H1 (cell line): Measurements from ENCODE around the gene ARHGAP21.

Experiments
- ASH2L ChIP-seq: fragments of 200-600, 300-600 bp; sonication (generic); IDR thresholded peaks from one replicate; pipeline ENCODE4 v1.7.1; 2017; ENCODE audit warnings: low read length
- CEBPB ChIP-seq: IDR thresholded peaks from 2 replicates; pipeline ENCODE4 v1.6.1; 2012; ENCODE audit warnings: low read depth, low read length
- CHD2 ChIP-seq: IDR thresholded peaks from 2 replicates; pipeline ENCODE4 v1.6.1; 2012; ENCODE audit warnings: low read length, improper control_type of control experiment
- EZH2 ChIP-seq: fragments of 200-600 bp; sonication (generic); IDR thresholded peaks from 2 replicates; pipeline ENCODE4 v1.7.1; 2012; ENCODE audit warnings: low read depth, mild to moderate bottlenecking, moderate library complexity, low read length, inconsistent platforms; ENCODE audit not compliant: severe bottlenecking
- POLR2AphosphoS5 ChIP-seq: IDR thresholded peaks from 2 replicates; pipeline ENCODE4 v1.6.1; 2011; ENCODE audit warnings: low read depth, low read length
- RNF2 ChIP-seq: fragments of 200-900, 300-1000 bp; sonication (generic); IDR thresholded peaks from 2 replicates; pipeline ENCODE4 v1.7.1; 2016; ENCODE audit warnings: borderline replicate concordance, low read depth, mild to moderate bottlenecking, antibody characterized with exemption, low read length; ENCODE audit not compliant: poor library complexity, severe bottlenecking; ENCODE audit errors: missing control alignments
- SP1 ChIP-seq: IDR thresholded peaks from 2 replicates; pipeline ENCODE4 v1.6.1; 2011; ENCODE audit warnings: low read depth, low read length
- ZNF274 ChIP-seq: IDR thresholded peaks from 2 replicates; pipeline ENCODE4 v1.7.0; 2012; ENCODE audit warnings: low read length, borderline replicate concordance; ENCODE audit errors: extremely low read depth
- TF ChIP-seq, protein P1 (sequence below), 3 experiments: IDR thresholded peaks; 1 replicate in 2 of 3; 2 replicates in 1 of 3; pipeline versions ENCODE4 v1.5.1 to v1.6.1; 2011; ENCODE audit warnings: low read length in 3 of 3, mild to moderate bottlenecking in 3 of 3, inconsistent platforms in 2 of 3, low read depth in 1 of 3, moderate library complexity in 1 of 3; ENCODE audit not compliant: insufficient read depth in 1 of 3; ENCODE audit errors: control extremely low read depth in 1 of 3
- TF ChIP-seq, protein P2 (sequence below): IDR thresholded peaks from 2 replicates; pipeline ENCODE4 v1.6.1; 2012; ENCODE audit warnings: inconsistent platforms
- TF ChIP-seq, protein P3 (sequence below): IDR thresholded peaks from 2 replicates; pipeline ENCODE4 v1.6.1; 2012; ENCODE audit warnings: low read length, inconsistent platforms

DNA sequence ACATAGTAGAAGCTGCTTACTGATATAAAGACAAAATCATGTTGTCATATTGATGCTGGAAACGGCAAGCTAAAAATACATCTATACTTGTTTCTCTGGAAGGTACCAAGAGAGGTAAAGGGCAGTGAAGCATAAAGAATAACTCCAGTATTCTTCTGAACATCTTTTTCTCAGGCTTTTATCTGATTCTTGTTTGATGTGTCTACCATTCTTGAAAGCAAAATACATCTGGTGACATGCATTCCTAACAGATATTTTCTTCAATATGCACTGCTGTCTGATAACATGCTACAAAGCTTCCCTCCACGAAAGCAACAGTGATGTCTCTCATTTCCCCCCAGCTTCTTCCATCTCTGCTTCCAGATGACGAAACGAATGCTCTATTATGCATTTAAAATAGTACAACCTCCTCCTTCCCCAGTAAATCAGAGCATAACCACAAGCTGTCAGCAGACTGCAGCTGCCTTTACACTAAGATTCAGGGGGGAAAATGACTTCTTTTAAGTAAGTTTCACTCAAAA is 100.8 kb downstream of the ARHGAP21 start:
- TF ChIP-seq, protein P1, sequence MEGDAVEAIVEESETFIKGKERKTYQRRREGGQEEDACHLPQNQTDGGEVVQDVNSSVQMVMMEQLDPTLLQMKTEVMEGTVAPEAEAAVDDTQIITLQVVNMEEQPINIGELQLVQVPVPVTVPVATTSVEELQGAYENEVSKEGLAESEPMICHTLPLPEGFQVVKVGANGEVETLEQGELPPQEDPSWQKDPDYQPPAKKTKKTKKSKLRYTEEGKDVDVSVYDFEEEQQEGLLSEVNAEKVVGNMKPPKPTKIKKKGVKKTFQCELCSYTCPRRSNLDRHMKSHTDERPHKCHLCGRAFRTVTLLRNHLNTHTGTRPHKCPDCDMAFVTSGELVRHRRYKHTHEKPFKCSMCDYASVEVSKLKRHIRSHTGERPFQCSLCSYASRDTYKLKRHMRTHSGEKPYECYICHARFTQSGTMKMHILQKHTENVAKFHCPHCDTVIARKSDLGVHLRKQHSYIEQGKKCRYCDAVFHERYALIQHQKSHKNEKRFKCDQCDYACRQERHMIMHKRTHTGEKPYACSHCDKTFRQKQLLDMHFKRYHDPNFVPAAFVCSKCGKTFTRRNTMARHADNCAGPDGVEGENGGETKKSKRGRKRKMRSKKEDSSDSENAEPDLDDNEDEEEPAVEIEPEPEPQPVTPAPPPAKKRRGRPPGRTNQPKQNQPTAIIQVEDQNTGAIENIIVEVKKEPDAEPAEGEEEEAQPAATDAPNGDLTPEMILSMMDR (IDR thresholded peaks at IDR 0.05; ENCODE audit: control extremely low read depth in 1 of 3, insufficient read depth in 1 of 3, low read depth in 1 of 3, low read length in 3 of 3) = no peak
- TF ChIP-seq SP1 (no peak), CEBPB (no peak), ZNF274 (no peak), EZH2 (no peak), ASH2L (no peak), POLR2AphosphoS5 (no peak), CHD2 (no peak), RNF2 (no peak)
- TF ChIP-seq, protein P2, sequence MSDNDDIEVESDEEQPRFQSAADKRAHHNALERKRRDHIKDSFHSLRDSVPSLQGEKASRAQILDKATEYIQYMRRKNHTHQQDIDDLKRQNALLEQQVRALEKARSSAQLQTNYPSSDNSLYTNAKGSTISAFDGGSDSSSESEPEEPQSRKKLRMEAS = no peak
- TF ChIP-seq, protein P3, sequence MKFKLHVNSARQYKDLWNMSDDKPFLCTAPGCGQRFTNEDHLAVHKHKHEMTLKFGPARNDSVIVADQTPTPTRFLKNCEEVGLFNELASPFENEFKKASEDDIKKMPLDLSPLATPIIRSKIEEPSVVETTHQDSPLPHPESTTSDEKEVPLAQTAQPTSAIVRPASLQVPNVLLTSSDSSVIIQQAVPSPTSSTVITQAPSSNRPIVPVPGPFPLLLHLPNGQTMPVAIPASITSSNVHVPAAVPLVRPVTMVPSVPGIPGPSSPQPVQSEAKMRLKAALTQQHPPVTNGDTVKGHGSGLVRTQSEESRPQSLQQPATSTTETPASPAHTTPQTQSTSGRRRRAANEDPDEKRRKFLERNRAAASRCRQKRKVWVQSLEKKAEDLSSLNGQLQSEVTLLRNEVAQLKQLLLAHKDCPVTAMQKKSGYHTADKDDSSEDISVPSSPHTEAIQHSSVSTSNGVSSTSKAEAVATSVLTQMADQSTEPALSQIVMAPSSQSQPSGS = no peak
